Cerebellar cortex (tissue), 1 donor: ENCODE results near the gene CD8A.

Experiments used
- DNase-seq: peaks from one replicate; pipeline ENCODE4 v3.0.0-alpha.2; 2015; ENCODE audit warnings: low spot score

The CD8A gene

DNA sequence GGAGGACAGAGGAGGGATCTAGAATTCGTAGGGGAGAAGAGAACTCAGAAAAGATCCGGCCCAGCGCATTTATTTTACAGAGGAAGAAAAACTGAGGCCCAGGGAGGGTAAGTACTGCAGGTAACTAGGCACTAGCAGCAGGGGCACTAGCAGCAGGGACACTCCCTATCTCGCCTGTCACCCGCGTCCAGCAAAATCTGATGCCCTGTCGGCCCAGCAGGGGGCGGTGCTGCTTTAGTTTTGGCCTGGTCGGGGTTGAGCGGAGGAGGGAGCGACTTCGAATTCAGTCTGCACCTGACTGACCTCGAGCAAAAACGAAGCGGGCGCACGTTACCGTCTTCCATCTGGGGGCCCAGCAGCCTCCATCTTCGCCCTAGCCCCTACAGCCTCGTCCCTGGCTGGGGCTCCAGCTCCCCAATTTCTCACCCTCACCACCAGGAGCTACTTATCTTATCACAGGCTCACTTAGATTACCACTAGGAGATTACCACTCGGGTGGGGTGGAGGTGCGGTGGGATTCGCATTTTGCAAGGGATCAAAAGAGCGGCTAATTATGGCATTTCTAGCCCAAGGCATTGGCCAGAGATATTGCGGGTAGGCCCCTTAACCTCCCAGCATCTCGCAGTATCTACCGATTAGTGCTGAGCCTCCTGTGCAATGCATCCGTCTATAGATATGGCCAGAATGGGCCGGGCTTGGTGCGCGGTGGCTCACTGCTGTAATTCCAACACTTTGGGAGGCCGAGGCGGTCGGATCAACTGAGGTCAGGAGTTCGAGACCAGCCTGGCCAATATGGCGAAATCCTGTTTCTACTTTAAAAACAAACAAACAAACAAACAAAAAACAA lies 17.8 kb upstream of the CD8A start:
- peak; percentile 91 for DNase-seq

DNA sequence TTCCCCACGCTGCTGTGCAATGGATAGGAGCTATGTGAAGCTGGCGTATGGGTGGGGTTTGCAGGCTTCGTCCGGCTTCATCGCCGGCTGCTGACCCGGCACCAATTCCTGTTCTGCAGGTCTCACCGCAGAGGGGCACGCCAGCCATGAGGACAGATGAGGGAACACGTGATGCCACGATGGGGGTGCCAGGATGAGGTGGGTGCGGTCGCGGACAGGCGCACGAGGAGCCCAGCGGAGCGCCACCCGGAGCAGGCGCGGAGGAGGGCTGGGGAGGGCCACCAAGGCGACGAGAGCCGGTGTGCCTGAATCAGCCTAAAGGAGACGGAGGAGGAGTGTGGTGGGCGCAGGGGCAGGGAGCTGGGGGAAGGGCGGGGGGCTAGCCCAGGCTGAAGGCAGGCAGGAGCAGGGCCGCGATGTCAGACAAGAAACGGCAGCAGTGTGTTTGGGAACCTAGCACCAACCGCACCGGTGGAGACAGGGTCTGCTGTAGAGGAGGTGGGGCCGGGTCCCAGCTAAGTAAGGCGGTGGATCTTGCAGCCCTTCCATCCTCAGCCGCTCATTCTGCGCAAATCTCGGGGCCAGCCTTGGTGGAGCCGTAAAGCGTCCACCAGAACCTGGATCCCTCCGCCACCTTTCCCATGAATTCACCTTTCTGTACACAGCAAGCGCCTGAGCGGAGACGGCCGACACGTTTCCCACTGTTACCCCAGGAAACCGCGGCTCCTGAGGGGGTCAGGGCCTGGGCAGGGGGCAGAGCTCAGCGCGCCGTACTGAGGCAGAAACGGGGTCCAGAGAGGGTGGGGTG lies 17.0 kb upstream of the CD8A start:
- peak; percentile 86 for DNase-seq

DNA sequence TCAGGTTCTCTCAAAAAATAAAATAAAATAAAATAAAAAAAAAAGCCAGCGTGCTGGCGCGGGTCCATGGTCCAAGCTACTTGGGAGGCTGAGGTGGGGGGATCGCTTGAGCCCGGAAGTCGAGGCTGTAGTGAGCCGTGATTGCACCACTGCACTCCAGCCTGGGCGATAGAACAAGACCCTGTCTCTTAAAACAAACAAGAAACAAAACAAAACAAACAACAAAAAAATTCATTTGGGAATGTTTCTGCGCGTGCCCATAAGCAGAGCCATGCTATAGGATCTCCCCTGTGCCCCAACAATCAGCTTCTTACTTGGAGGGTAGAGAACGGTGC lies 16.4 kb upstream of the CD8A start:
- no peak for DNase-seq

DNA sequence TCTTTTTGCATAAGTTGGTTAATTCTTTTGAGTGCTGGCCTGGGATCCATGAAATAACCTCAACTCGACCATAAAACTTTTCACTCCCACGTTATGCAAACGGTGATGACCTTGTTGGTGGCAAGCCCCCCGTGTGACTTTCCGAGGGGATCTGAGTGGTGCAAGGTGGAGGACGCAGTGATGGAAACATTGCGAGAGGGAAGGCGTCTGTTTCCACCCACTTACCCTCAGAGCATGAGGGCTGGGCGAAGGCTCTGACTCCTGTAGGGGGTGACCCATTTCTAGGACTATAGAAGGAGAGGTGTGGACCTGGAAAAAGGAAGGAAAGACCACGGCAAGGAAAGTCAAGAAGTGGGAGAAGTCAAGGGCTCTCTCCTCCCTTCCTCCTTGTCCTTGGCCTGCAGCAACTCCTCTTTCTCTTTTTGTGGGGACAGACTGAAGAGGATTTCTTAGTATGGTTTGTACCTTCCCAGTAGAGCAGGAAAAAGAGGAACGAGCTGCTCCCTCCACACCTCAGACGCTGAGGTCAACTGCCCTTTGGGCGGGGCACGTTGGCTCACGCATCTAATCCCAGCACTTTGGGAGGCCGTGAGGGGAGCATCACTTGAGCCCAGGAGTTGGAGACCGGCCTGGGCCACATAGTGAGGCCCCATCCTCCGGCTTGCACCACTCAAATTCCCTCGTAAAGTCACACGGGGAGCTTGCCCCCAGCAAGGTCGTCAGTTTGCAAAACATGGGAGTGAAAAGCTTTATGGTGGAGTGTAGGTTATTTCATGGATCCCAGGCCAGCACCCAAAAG lies 15.5 kb upstream of the CD8A start:
- DNase-seq: no peak

DNA sequence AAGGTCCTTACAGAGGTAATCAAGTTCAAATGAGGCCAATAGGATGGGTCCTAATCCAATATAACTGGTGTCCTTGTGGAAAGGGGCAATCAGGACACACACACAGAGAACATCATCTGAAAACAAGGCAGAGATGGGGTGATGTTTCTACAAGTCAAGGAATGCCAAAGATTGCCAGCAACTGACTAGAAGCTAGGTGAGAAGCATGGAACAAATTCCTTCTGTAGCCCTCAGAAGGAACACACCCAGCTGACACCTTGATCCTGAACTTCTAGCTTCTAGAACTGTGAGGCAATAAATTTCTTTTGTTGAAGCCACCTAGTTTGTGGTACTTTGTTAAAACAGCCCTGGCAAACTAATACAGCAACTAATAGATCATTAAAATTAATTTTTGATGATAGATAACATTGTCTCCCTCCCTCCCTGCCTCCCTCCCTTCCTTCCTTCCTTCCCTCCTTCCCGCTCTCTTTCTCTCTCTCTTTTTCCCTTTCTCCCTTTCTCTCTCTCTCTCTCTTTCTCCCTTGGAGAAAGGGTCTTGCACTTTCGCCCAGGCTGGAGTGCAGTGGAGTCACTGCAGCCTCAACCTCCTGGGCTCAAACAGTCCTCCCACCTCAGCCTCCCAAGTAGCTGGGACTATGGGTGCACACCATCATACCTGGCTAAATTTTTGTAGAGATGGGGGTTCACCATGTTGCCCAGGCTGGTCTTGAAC lies 10.3 kb upstream of the CD8A start:
- DNase-seq: no peak

DNA sequence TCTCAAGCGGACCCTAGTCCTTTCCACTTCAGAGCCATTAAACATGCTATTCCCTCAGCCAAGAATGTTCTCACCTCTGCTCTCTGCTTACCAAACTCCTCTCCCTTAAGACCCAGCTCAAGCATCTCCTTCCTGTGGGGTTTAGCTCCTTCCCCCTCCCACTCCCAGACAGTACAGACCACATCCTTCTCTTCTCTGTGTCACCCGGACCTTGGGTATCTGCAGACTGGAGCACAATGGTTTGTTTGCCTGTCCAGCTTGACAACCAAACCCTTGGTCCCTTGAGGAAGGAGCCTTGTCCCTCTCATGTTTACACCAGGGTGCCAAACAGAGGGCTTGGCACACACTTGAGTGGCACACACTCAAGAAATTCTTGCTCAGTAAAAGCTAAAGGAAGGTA lies 4.1 kb upstream of the CD8A start:
- DNase-seq: no peak

DNA sequence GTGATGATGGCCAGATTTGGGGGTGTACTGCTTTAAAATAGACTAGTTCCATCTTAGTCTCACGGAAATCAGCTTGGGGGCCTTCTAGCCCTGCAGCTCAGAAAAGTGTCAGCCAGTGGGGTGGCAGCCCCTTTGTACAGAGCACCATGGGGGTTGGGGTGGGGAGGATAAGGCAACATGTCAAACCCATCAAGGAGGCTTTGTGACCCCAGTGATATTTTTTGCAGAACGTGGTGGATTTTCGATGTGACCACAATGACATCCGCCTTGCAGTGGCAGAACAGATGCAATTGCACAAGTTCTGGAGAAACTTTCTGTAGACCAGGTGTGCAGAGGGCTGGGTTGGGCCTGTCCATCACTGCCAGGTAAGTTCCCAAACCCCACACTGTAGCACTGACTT lies 3.0 kb upstream of the CD8A start:
- no peak for DNase-seq

DNA sequence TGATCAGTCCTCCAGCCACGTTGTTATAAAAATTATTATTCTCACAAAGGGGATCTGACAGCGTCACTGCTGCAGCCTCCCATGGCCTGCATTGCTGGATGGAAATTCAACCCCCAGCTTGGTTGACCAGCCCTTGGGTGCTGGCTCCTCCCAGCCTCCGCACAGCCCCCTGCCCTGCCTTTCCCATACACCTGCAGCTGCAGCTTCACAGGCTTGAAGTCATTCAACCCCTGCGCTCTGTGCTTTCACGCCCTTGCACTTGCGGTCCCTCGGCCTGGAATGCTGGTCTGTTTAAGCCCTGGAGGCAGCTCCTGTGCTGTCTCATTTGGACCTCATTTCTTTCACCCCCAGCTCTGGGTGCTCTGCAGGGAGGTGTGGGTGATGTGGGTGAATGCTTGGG lies 860 bp upstream of the CD8A start:
- no peak for DNase-seq

DNA sequence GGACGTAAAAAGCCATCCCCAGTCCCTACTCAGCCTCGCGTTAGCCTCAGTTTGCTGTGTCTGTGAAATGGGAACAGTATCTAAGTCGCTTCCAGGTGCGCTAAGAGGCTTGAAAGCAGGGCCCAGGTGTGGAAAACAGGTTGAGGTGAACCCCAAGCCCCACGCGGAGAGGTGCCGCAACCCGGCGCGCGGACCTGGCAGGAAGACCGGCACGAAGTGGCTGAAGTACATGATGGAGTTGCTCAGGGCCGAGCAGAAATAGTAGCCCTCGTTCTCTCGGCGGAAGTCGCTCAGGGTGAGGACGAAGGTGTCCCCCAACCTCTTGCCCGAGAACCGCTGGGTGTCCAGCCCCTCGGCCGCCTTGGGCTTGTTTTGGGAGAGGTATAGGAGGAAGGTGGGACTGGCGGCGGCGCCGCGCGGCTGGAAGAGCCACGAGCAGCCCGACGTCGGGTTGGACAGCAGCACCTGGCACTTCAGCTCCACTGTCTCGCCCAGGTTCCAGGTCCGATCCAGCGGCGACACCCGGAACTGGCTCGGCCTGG lies 508 bp downstream of the CD8A start:
- DNase-seq: no peak

DNA sequence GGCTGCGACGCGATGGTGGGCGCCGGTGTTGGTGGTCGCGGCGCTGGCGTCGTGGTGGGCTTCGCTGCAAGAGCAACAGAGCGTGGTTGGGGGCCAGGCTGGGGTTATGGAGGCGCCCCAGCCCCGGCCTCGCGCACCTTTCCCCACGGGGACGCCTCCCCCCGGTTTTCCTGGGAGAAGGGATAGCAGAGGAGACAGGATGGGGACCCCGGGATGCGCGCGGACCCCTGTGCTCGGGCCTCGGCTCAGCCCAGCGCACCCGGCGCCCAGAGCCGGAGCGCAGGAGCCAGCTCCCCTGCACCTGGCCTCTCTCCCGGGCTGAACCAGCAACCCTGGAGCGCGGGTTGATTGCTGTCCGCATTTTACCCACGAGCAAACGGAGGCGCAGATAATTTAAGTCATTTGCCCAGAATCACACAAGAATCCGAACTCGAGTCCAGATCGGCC lies 1.0 kb downstream of the CD8A start:
- DNase-seq: no peak

DNA sequence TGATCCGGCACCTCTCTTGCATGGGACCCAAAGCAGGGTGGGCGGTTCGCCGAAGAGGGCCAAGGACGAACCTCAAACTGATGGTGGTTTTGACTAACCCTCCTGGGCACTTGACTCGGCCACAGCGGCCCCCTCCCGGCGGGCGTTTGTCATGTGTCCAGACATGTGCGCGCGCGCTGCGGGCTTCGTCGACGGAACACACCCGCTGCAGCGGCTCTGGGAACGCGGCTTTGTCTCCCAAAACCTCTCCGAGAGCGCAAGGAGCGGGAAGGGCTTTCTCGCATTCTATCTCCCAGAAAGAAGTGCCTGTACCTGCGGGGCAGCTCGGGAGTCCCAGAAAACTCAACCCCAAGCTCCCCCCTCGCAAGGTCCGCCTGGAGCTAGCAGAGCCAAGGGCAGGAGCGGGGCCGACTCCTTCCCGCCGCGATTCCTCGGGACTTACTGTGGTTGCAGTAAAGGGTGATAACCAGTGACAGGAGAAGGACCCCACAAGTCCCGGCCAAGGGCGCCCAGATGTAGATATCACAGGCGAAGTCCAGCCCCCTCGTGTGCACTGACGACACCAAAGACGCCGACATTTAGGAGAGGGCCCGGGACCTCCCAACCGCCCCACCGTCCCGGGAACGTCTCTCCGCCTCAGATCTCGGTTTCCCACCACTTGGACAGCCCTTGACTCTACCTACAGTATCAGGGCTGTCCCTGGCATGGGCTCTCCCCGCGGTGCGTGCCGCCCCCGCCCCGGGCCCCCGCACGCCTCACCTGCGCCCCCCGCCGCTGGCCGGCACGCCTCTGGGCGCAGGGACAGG lies 1.6 kb downstream of the CD8A start:
- DNase-seq: no peak

DNA sequence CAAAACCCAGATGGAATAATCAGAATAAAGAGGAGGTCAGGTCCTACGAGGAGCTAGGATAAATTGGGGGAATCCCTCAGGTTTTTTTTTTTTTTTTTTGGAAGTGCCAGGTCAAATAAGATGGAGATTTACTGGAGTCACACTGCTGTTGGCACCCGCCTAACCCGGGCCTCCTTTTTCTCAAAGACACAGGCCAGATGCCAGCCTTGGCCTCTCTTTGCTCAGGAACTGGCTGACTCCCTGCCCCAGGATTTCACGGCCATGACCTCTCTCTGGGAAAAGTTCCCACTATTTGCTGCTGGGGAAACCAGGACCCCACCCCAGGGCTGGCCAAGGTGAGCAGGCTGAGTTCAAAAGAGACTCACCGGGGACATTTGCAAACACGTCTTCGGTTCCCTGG lies 2.5 kb downstream of the CD8A start:
- DNase-seq: no peak

DNA sequence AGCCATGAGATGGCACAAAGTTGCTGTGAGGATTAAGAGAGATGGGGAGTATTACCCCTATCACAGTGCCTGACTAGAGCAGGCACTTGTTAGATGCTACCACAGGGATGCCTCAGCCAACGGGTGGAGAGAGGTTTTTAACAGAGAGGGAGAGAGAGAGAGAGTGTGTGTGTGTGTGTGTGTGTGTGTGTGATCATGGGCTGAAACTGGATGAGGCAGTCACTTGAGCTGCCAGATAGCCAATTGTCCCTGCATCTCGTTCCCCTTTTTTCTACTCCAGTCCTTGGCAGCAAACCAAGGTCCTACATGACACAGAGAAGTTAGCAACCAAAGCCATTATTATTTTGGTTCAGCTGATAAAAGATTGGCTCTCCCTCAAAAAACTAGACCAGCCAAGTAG lies 3.0 kb downstream of the CD8A start:
- DNase-seq: no peak

DNA sequence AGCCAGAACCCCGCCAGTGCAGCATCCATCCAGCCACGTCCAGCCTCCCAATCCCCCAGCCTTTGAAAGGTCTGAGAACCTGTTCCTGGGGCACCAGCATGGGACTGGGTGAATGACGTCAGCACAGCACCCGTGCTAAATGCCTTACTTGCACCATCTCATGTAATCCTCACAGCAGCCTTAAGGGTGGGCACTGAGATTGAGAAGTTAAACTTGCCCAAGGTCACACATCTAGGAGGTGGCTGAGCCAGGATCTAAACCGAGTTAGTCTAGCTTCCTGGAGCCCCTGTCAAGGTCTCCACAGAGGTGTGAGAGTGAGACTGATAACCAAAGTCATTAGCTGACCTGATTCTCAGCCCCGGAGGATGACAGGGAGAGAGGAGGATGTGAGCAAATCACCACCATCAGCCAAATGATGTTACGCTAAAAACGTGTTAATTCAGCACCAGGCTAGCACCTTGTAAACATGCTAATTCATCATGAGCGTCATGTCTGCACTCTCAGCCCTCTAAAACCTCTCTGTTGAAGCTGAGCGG lies 4.6 kb downstream of the CD8A start:
- DNase-seq: no peak

DNA sequence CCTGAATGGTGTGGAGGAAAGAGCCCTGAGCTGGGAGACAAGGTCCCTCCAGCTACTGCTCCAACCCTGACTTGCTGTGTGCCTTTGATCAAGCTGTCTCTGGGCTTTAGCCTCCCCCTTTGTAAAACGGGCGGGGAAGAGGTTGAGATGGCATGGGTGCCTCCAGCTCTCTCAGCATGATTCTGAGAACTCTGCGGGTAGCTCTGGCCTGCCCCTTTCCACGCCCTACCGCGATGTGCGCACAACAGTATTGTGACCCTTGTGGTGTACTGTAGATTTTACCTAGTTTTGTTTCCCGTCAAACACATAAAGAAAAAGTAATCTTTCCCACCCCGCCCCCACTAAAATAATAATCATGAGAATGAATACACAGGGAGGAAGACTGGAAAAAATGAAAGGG lies 5.3 kb downstream of the CD8A start:
- DNase-seq: no peak

DNA sequence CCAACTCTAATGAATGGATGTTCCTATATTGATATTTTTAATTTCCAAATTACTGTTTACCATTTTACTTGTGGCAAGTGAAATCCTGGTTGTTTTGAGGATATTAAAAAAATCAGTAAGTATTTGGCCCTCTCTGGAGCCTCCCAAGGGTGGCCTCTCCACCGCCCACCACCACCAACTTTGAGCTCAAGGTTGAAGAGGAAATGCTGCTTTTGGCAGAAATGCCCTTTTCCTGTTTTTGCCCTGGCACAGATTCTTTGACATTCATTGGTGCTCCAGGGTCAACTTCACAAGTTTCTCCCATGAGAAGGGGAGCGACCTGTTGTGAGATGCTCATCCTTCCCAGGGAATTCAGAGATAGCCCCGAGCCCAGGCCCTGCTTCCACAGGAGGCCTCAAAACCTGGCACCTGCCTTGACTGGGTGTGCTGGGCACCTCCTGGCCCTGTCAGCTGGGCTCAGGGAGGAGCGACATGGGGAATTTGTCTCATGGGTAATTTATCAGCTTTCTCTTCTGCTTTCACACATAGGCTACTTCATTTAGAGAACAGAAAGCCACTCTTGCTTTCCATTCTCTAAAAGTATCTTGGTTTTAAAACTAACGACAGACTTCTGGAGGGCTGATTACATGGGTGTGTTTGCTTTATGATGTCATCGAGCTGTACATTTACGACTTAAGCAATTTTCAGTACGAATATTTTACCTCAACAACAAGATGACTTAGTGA lies 6.9 kb downstream of the CD8A start:
- no peak for DNase-seq

DNA sequence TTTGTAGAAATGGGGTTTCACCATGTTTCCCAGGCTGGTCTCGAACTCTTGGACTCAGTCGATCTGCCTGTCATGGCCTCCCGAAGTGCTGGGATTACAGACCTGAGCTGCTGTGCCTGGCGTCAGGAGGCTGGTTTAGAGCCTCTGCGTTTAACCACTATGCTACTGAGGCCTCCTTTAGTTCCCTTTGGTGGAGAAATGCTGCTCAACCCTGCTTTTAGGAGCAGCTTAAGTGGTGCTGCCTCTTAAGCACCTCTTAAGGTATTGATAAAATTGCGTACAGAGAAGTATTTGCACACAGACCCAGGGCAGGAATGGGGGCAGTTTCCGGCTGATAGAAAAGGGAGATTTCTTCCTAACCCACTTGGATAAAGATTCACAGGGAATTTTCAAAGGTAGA lies 8.0 kb downstream of the CD8A start:
- DNase-seq: no peak

DNA sequence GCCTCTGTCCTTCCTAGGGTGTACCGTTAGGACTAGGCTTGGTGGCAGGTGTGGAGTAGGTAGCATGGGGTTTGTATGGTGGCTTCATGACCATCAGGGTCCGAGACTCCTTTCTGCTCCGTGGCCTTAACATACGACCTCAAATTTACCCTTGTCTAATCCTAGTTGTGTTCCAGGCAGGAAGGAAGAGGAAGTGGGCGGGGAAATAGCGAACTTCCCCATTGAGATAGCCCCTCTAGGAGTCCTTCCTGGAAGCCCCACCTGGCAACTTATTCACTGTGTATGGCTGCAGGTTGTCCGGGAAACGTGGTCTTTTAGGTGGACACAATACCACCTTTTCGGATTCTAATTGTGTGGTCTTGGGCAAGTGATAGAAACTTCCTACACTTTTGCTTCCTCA lies 9.3 kb downstream of the CD8A start:
- no peak for DNase-seq

DNA sequence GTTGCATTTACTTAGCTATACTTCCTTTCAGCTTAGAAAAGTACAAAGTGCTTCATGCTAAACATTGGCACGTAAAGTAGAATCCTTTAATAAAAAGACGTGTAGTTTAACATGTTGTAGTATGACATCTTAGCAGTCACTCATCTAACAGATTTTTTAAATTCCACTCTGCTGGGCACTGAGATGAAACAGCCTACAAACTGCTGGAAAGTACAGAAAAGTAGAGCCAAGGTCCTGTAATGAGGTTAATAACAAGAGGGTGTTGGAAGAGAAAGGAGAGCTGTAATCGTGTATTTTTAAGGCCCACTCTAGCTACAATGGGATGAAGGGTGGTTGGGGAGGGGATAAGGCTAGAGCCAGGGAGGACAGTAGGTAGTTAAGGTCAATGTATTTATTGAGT lies 10.7 kb downstream of the CD8A start:
- no peak for DNase-seq

DNA sequence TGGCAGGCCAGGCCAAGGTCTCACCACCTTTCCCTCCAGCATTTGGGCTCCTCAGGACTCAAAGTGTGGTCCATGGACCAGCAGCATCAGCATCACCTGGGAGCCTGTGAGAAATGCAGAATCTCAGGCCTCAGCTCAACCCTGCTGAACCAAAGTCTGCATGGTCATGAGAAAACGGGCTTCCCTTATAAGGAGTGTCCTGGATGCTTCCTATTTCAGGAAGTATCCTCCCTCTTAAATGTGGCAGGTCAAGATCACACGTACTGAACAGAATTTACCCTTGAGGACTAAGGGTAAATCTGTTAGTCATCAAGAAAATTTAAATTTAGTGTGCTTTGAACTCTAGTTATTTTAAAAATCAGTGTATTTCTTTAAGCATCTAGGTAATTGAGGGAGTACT lies 11.8 kb downstream of the CD8A start:
- DNase-seq: no peak
